Measurements from ENCODE around the gene SPIRE1. TPM values are rescaled to one million over a fixed set of nuclear protein-coding genes. Genes with fewer than 3 reads are reported as not detected.

The SPIRE1 gene
- total and polyA plus RNA-seq, 4 donors = 0.29 to 5.7 (median 3.2) TPM

DNA sequence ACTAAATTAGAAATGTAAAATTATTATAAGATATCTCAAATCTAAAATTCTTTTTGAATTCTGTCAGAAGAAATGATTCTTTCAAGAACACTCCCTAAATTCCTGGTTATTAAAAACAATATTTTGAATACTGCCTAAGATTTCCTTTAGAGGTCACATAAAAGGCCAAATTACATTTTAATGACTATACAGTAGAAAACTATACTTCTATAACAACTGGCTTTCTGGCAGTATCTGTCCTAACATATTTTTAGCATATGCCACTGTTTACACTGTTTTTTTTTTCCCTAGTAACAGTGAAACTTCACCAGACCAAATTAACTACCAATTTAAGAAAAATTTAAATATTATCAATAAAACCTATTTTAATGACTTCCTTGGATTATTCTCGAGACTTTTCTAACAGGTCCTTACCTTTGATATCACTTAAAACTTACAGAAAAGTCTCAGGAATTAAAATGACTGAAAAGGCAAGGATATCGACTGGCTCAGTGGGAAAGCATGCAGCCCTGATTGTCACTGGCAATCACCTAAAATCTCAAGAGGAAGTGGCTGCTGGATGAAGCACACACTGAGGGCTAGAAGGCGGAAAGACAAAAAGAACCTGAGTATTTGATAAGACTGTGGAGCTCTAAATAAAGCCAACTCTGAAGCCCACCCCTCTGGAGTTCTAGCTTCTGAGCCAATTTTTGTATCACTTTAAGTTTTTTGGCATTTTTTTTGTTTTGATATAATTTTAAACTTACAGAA, 59.6 kb downstream of the SPIRE1 start:
- TF ChIP-seq, protein P1, sequence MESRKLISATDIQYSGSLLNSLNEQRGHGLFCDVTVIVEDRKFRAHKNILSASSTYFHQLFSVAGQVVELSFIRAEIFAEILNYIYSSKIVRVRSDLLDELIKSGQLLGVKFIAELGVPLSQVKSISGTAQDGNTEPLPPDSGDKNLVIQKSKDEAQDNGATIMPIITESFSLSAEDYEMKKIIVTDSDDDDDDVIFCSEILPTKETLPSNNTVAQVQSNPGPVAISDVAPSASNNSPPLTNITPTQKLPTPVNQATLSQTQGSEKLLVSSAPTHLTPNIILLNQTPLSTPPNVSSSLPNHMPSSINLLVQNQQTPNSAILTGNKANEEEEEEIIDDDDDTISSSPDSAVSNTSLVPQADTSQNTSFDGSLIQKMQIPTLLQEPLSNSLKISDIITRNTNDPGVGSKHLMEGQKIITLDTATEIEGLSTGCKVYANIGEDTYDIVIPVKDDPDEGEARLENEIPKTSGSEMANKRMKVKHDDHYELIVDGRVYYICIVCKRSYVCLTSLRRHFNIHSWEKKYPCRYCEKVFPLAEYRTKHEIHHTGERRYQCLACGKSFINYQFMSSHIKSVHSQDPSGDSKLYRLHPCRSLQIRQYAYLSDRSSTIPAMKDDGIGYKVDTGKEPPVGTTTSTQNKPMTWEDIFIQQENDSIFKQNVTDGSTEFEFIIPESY (IDR thresholded peaks at IDR 0.05) = no peak
- TF ChIP-seq, protein P2, sequence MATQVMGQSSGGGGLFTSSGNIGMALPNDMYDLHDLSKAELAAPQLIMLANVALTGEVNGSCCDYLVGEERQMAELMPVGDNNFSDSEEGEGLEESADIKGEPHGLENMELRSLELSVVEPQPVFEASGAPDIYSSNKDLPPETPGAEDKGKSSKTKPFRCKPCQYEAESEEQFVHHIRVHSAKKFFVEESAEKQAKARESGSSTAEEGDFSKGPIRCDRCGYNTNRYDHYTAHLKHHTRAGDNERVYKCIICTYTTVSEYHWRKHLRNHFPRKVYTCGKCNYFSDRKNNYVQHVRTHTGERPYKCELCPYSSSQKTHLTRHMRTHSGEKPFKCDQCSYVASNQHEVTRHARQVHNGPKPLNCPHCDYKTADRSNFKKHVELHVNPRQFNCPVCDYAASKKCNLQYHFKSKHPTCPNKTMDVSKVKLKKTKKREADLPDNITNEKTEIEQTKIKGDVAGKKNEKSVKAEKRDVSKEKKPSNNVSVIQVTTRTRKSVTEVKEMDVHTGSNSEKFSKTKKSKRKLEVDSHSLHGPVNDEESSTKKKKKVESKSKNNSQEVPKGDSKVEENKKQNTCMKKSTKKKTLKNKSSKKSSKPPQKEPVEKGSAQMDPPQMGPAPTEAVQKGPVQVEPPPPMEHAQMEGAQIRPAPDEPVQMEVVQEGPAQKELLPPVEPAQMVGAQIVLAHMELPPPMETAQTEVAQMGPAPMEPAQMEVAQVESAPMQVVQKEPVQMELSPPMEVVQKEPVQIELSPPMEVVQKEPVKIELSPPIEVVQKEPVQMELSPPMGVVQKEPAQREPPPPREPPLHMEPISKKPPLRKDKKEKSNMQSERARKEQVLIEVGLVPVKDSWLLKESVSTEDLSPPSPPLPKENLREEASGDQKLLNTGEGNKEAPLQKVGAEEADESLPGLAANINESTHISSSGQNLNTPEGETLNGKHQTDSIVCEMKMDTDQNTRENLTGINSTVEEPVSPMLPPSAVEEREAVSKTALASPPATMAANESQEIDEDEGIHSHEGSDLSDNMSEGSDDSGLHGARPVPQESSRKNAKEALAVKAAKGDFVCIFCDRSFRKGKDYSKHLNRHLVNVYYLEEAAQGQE (IDR thresholded peaks at IDR 0.05) = no peak
- TF ChIP-seq FOXA2 (IDR thresholded peaks at IDR 0.05) (no peak), RAD21 (IDR thresholded peaks at IDR 0.05) (no peak), SP1 (IDR thresholded peaks at IDR 0.05) (no peak), TAF1 (conservative IDR thresholded peaks at IDR 0.05) (no peak), HNF4G (IDR thresholded peaks at IDR 0.05) (no peak), EGR1 (IDR thresholded peaks at IDR 0.05; ENCODE audit: low read depth in 2 of 2) (no peak), JUND (IDR thresholded peaks at IDR 0.05) (no peak), RXRA (IDR thresholded peaks at IDR 0.05) (no peak), HNF4A (conservative IDR thresholded peaks at IDR 0.05) (no peak)
- TF ChIP-seq, protein P3, sequence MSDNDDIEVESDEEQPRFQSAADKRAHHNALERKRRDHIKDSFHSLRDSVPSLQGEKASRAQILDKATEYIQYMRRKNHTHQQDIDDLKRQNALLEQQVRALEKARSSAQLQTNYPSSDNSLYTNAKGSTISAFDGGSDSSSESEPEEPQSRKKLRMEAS (IDR thresholded peaks at IDR 0.05) = no peak
- TF ChIP-seq, protein P4, sequence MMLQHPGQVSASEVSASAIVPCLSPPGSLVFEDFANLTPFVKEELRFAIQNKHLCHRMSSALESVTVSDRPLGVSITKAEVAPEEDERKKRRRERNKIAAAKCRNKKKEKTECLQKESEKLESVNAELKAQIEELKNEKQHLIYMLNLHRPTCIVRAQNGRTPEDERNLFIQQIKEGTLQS (IDR thresholded peaks at IDR 0.05) = no peak
- Histone ChIP-seq H3K9me3 (ENCODE audit: control insufficient read depth in 4 of 4, low read length in 3 of 4) (no peaks in the 10 kb centered on the region), H3K4me1 (ENCODE audit: control insufficient read depth in 4 of 4, insufficient read depth in 4 of 4, low read length in 3 of 4) (peaks cover 0 to 3% (median 1%) of the 10 kb centered on the region in 4 donors), H3K4me3 (ENCODE audit: low read depth in 1 of 3, low read length in 3 of 3) (no peak overlapping the region), H3K9ac (ENCODE audit: low read depth in 1 of 2, low read length in 2 of 2) (no peak overlapping the region), H3K27me3 (ENCODE audit: control insufficient read depth in 4 of 4, insufficient read depth in 4 of 4, low read length in 3 of 4) (no peaks in the 10 kb centered on the region), H3K36me3 (ENCODE audit: control insufficient read depth in 4 of 4, insufficient read depth in 3 of 4, low read depth in 1 of 4, low read length in 3 of 4) (no peaks in the 10 kb centered on the region), H3K27ac (ENCODE audit: low read depth in 1 of 2, low read length in 2 of 2) (no peak overlapping the region)
- WGBS = 56% methylated on average over 3 of the region's 3 CpGs
- DNase-seq (ENCODE audit: low spot score) = no peak

DNA sequence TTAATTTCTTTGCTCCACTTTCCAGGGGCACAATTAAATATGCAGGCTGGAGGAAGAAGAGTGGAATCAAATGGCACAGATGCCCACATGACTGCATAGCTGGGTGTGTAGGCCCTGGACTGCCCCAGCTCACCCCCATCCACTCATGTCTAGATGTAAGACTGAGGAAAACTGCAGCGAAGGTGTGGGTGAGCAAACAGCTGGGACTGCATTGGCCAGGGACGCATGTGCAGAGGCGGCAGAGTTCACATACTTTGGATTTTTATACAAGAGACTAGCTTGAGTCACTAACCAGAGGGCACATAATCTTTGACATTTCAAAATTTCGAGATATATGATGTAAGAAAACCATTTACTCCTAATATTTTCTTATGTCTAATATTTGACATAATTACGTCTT, 60.1 kb downstream of the SPIRE1 start:
- DNase-seq (ENCODE audit: low spot score) = no peak
- H3K9me3 ChIP-seq (ENCODE audit: control insufficient read depth in 4 of 4, low read length in 3 of 4) = no peaks in the 10 kb centered on the region
- H3K36me3 ChIP-seq (ENCODE audit: control insufficient read depth in 4 of 4, insufficient read depth in 3 of 4, low read depth in 1 of 4, low read length in 3 of 4) = no peaks in the 10 kb centered on the region
- no peak overlapping the region for H3K9ac ChIP-seq (ENCODE audit: low read depth in 1 of 2, low read length in 2 of 2)
- H3K27ac ChIP-seq (ENCODE audit: low read depth in 1 of 2, low read length in 2 of 2) = no peak overlapping the region
- no peaks in the 10 kb centered on the region for H3K27me3 ChIP-seq (ENCODE audit: control insufficient read depth in 4 of 4, insufficient read depth in 4 of 4, low read length in 3 of 4)
- H3K4me1 ChIP-seq (ENCODE audit: control insufficient read depth in 4 of 4, insufficient read depth in 4 of 4, low read length in 3 of 4) = peaks cover 0 to 3% (median 2%) of the 10 kb centered on the region in 4 donors
- 69% methylated on average over 5 of the region's 5 CpGs for WGBS
- no peak overlapping the region for H3K4me3 ChIP-seq (ENCODE audit: low read depth in 1 of 3, low read length in 3 of 3)
- TF ChIP-seq NR2F2 (IDR thresholded peaks at IDR 0.05) (peak; percentile 29), HNF4G (IDR thresholded peaks at IDR 0.05) (no peak)
